H1 (cell line): ENCODE measurements around the gene ANKFN1. TPM values are rescaled to one million over a fixed set of nuclear protein-coding genes. Genes with fewer than 3 reads are reported as not detected.

ENCODE experiments used
- CTCF ChIA-PET: fragments of 300-600 bp; sonication (Branson Sonifier 250); formaldehyde crosslinking; loops from one replicate; lab custom pipeline; 2021; ENCODE audit not compliant: partially characterized antibody; lab: Charles Lee
- POLR2A ChIA-PET: fragments of 300-600 bp; sonication (Branson Sonifier 250); formaldehyde crosslinking; loops from one replicate; lab custom pipeline; 2021; ENCODE audit warnings: inconsistent platforms; ENCODE audit not compliant: partially characterized antibody; lab: Charles Lee
- DNase-seq, 2 experiments: peaks; one replicate each; pipeline versions ENCODE4 v3.0.0 to v3.0.0-alpha.2; 2010 to 2022; ENCODE audit warnings: low spot score in 2 of 2, low read depth in 1 of 2, mixed read lengths in 1 of 2
- FAIRE-seq: peaks from 2 replicates; lab custom pipeline; 2011; peaks lifted over from hg19 to GRCh38; lab: Jason Lieb, UNC
- H2AFZ ChIP-seq: 2 replicates; pipeline ENCODE4 v1.8.1; 2012; ENCODE audit warnings: low read length, inconsistent platforms
- H2AK5ac ChIP-seq: 2 replicates; pipeline ENCODE4 v1.6.1; 2013; ENCODE audit warnings: low read depth, low read length
- H2BK120ac ChIP-seq: replicated peaks from 2 replicates; pipeline ENCODE3; 2013; ENCODE audit warnings: low read depth, low read length, inconsistent platforms
- H2BK12ac ChIP-seq: 2 replicates; pipeline ENCODE4 v1.6.1; 2013; ENCODE audit warnings: low read depth, low read length
- H2BK15ac ChIP-seq: 2 replicates; pipeline ENCODE4 v1.6.1; 2013; ENCODE audit warnings: low read length
- H2BK20ac ChIP-seq: 2 replicates; pipeline ENCODE4 v1.6.1; 2013; ENCODE audit warnings: low read length
- H2BK5ac ChIP-seq: 2 replicates; pipeline ENCODE4 v1.6.1; 2013; ENCODE audit warnings: low read depth, low read length
- H3K14ac ChIP-seq: 2 replicates; pipeline ENCODE4 v1.6.1; 2013; ENCODE audit warnings: inconsistent platforms; ENCODE audit not compliant: insufficient read length
- H3K18ac ChIP-seq: 2 replicates; pipeline ENCODE4 v1.6.1; 2013; ENCODE audit warnings: low read length; ENCODE audit errors: extremely low read depth
- H3K23ac ChIP-seq: 2 replicates; pipeline ENCODE4 v1.6.1; 2013; ENCODE audit warnings: inconsistent platforms; ENCODE audit not compliant: insufficient read length
- H3K23me2 ChIP-seq: 2 replicates; pipeline ENCODE4 v1.6.1; 2013; ENCODE audit warnings: low read depth, low read length
- H3K27ac ChIP-seq: 2 replicates; pipeline ENCODE4 v1.6.1; 2011; ENCODE audit warnings: low read depth, low read length, inconsistent platforms
- H3K27me3 ChIP-seq, 4 experiments: replicated peaks in 1 of 4; 1 replicate in 1 of 4; 2 replicates in 3 of 4; pipeline versions ENCODE4 v1.6.1 to v1.8.1; 2011 to 2013; ENCODE audit warnings: low read length in 3 of 4, mild to moderate bottlenecking in 3 of 4, inconsistent platforms in 2 of 4, mixed read lengths in 2 of 4, moderate library complexity in 1 of 4; ENCODE audit not compliant: control insufficient read depth in 3 of 4, insufficient read depth in 3 of 4; ENCODE audit errors: extremely low read depth in 1 of 4
- H3K36me3 ChIP-seq, 4 experiments: 2 replicates each; pipeline versions ENCODE4 v1.6.1 to v1.8.1; 2011 to 2013; ENCODE audit warnings: mild to moderate bottlenecking in 4 of 4, low read length in 3 of 4, moderate library complexity in 2 of 4, control low read depth in 1 of 4, inconsistent platforms in 1 of 4; ENCODE audit not compliant: insufficient read depth in 4 of 4, control insufficient read depth in 2 of 4
- H3K4ac ChIP-seq: replicated peaks from 2 replicates; pipeline ENCODE3; 2013; ENCODE audit warnings: low read length, low read depth, mixed read lengths, inconsistent platforms; ENCODE audit not compliant: insufficient read length
- H3K4me1 ChIP-seq, 4 experiments: replicated peaks in 1 of 4; 1 replicate in 1 of 4; 2 replicates in 3 of 4; pipeline versions ENCODE4 v1.6.1 to v1.8.1; 2011 to 2013; ENCODE audit warnings: low read length in 3 of 4, inconsistent platforms in 2 of 4, mixed read lengths in 1 of 4; ENCODE audit not compliant: insufficient read depth in 4 of 4, control insufficient read depth in 3 of 4
- H3K4me2 ChIP-seq, 2 experiments: 2 replicates each; pipeline versions ENCODE4 v1.6.1 to v1.8.1; 2011 to 2013; ENCODE audit warnings: low read depth in 2 of 2, low read length in 2 of 2, control low read depth in 1 of 2, inconsistent platforms in 1 of 2, mild to moderate bottlenecking in 1 of 2; ENCODE audit not compliant: insufficient read depth in 1 of 2
- H3K4me3 ChIP-seq, 4 experiments: fragments of 200-600, 300-600 bp in 1 of 4; sonication (generic), shearing (Covaris generic), sonication (Bioruptor Twin) in 1 of 4; 2 replicates each; pipeline versions ENCODE4 v1.5.1 to v1.8.1; 2011 to 2016; ENCODE audit warnings: low read length in 4 of 4, low read depth in 3 of 4, control low read depth in 2 of 4, inconsistent platforms in 2 of 4, mild to moderate bottlenecking in 2 of 4, mixed read lengths in 1 of 4, moderate library complexity in 1 of 4; ENCODE audit not compliant: insufficient read depth in 2 of 4; ENCODE audit errors: extremely low read depth in 1 of 4
- H3K56ac ChIP-seq: replicated peaks from 2 replicates; pipeline ENCODE3; 2013; ENCODE audit warnings: low read depth, mild to moderate bottlenecking, mixed read lengths, low read length, inconsistent platforms; ENCODE audit not compliant: insufficient read length
- H3K79me1 ChIP-seq: 2 replicates; pipeline ENCODE4 v1.6.1; 2013; ENCODE audit warnings: low read depth, low read length, control low read depth
- H3K79me2 ChIP-seq, 2 experiments: 2 replicates each; pipeline versions ENCODE4 v1.6.1 to v1.8.1; 2012 to 2013; ENCODE audit warnings: low read length in 2 of 2, mild to moderate bottlenecking in 2 of 2, inconsistent platforms in 1 of 2; ENCODE audit not compliant: insufficient read depth in 2 of 2, control insufficient read depth in 1 of 2
- H3K9ac ChIP-seq, 4 experiments: replicated peaks in 1 of 4; 1 replicate in 1 of 4; 2 replicates in 3 of 4; pipeline versions ENCODE4 v1.6.1 to v1.8.1; 2011 to 2013; ENCODE audit warnings: low read depth in 3 of 4, low read length in 3 of 4, control low read depth in 2 of 4, mild to moderate bottlenecking in 2 of 4, moderate library complexity in 2 of 4, inconsistent platforms in 1 of 4; ENCODE audit errors: extremely low read depth in 1 of 4
- H3K9me3 ChIP-seq, 2 experiments: 2 replicates each; pipeline versions ENCODE4 v1.6.1 to v1.8.1; 2012 to 2013; ENCODE audit warnings: mild to moderate bottlenecking in 2 of 2, moderate library complexity in 2 of 2, control low read depth in 1 of 2, inconsistent platforms in 1 of 2, low read depth in 1 of 2, low read length in 1 of 2, mixed read lengths in 1 of 2; ENCODE audit not compliant: insufficient read depth in 2 of 2
- H4K20me1 ChIP-seq, 2 experiments: replicated peaks in 1 of 2; 2 replicates each; pipeline versions ENCODE3 to v1.8.1; 2011 to 2013; ENCODE audit warnings: inconsistent platforms in 2 of 2, low read length in 2 of 2, mild to moderate bottlenecking in 1 of 2; ENCODE audit not compliant: insufficient read depth in 2 of 2, control insufficient read depth in 1 of 2
- H4K5ac ChIP-seq: 2 replicates; pipeline ENCODE4 v1.6.1; 2013; ENCODE audit warnings: low read length, low read depth, mixed read lengths, inconsistent platforms; ENCODE audit not compliant: insufficient read length
- H4K8ac ChIP-seq: 2 replicates; pipeline ENCODE4 v1.8.0; 2013; ENCODE audit warnings: mild to moderate bottlenecking, moderate library complexity, low read length, inconsistent platforms; ENCODE audit not compliant: insufficient read depth; ENCODE audit errors: extremely low read depth
- H4K91ac ChIP-seq: replicated peaks from 2 replicates; pipeline ENCODE3; 2013; ENCODE audit warnings: low read length, mixed read lengths, inconsistent platforms; ENCODE audit not compliant: insufficient read length
- SIN3A ChIP-seq, 2 experiments: IDR thresholded peaks in 1 of 2; conservative IDR thresholded peaks in 1 of 2; 2 replicates each; pipeline ENCODE4 v1.6.1; 2011 to 2012; ENCODE audit warnings: low read length in 2 of 2, improper control_type of control experiment in 1 of 2, low read depth in 1 of 2, mild to moderate bottlenecking in 1 of 2
- SIRT6 ChIP-seq: IDR thresholded peaks from one replicate; pipeline ENCODE4 v1.7.1; 2012; ENCODE audit warnings: low read length, inconsistent platforms
- TAF1 ChIP-seq: IDR thresholded peaks from 2 replicates; pipeline ENCODE4 v1.6.1; 2011; ENCODE audit warnings: mild to moderate bottlenecking, low read depth, low read length
- WGBS, 2 experiments: shearing (Covaris generic) in 1 of 2; methylation state at CpG; one replicate each; pipeline versions ENCODE4 v1.1.6 to v1.1.7; 2013 to 2015; ENCODE audit warnings: low lambda C conversion rate in 2 of 2, mixed read lengths in 2 of 2, inconsistent platforms in 1 of 2, low coverage in 1 of 2, missing lambda C conversion rate in 1 of 2; ENCODE audit not compliant: insufficient replicate concordance in 2 of 2, insufficient coverage in 1 of 2, insufficient read length in 1 of 2; ENCODE audit errors: extremely low coverage in 1 of 2, missing lambda C conversion rate in 1 of 2; 5-methylcytosine and 5-hydroxymethylcytosine counted together
- polyA plus RNA-seq, 7 experiments: library from polyadenylated mRNA; depleted of rRNA in 3 of 7; stranded (reverse) in 5 of 7; unstranded in 2 of 7; fragments of >200 nt in 5 of 7; fragments of 200-250 nt in 2 of 7; gene quantifications; 1 replicate in 5 of 7; 2 replicates in 1 of 7; 4 replicates in 1 of 7; pipeline versions ENCODE4 v1.2.1 to v1.2.3, GENCODE V29; 2011 to 2013; ENCODE audit warnings: missing spikeins in 2 of 7, mixed read lengths in 2 of 7
- total RNA-seq: library from RNA; stranded (reverse); fragmentation: NEBNext Ultra II Directional; extraction: Animal tissue kit (Norgen Biotek cat#: 25700); gene quantifications from 2 replicates; pipeline ENCODE4 v1.2.1, GENCODE V29; 2021

ANKFN1 gene
- total and polyA plus RNA-seq, 2 of the 8 experiments (the other 6 are each of a cell fraction or from before 2014, with no cell fraction given): not detected

GRCh38 chr17:56148333-56148732 is 4.9 kb upstream of the ANKFN1 start:
- Histone ChIP-seq H3K9ac (no peak overlapping the region), H3K27me3 (no peaks in the 10 kb centered on the region), H3K14ac (no peak overlapping the region), H3K23ac (no peak overlapping the region), H3K18ac (no peak overlapping the region), H3K27ac (no peak overlapping the region), H4K91ac (no peak overlapping the region), H3K4me1 (no peaks in the 10 kb centered on the region), H4K20me1 (no peaks in the 10 kb centered on the region), H3K9me3 (no peaks in the 10 kb centered on the region), H3K4me2 (no peak overlapping the region), H3K36me3 (no peaks in the 10 kb centered on the region), H3K4ac (no peak overlapping the region), H3K23me2 (no peaks in the 10 kb centered on the region), H4K8ac (no peak overlapping the region), H3K56ac (no peak overlapping the region), H2BK5ac (no peak overlapping the region), H2BK15ac (no peak overlapping the region), H3K79me2 (no peaks in the 10 kb centered on the region), H2BK12ac (no peak overlapping the region), H2AFZ (no peak overlapping the region), H4K5ac (no peak overlapping the region), H2BK120ac (no peak overlapping the region), H2AK5ac (no peak overlapping the region), H2BK20ac (no peak overlapping the region), H3K4me3 (no peak overlapping the region), H3K79me1 (no peaks in the 10 kb centered on the region)
- CTCF ChIA-PET: interaction anchor here (0.7 kb wide), 1 partner anchor 672 kb away, joined by 3 read pairs; no protein-coding TSS in a partner anchor
- POLR2A ChIA-PET: no interaction called here
- FAIRE-seq: no peak
- no peak for DNase-seq
- 94% methylated on average over 2 of the region's 2 CpGs; no CpG with 5 or more reads in 1 of the 2 experiments for WGBS, 2 experiments
- TF ChIP-seq TAF1 (no peak), SIRT6 (no peak), SIN3A (conservative IDR thresholded peaks at IDR 0.05 in 1 of 2, IDR thresholded peaks at IDR 0.05 in 1 of 2; ENCODE audit: low read depth in 1 of 2, low read length in 2 of 2) (no peak)
